ENCODE data around the gene FOXA3. TPM values are rescaled to one million over a fixed set of nuclear protein-coding genes. Genes with fewer than 3 reads are reported as not detected.

Gene FOXA3
- 0.21 TPM for total RNA-seq

DNA sequence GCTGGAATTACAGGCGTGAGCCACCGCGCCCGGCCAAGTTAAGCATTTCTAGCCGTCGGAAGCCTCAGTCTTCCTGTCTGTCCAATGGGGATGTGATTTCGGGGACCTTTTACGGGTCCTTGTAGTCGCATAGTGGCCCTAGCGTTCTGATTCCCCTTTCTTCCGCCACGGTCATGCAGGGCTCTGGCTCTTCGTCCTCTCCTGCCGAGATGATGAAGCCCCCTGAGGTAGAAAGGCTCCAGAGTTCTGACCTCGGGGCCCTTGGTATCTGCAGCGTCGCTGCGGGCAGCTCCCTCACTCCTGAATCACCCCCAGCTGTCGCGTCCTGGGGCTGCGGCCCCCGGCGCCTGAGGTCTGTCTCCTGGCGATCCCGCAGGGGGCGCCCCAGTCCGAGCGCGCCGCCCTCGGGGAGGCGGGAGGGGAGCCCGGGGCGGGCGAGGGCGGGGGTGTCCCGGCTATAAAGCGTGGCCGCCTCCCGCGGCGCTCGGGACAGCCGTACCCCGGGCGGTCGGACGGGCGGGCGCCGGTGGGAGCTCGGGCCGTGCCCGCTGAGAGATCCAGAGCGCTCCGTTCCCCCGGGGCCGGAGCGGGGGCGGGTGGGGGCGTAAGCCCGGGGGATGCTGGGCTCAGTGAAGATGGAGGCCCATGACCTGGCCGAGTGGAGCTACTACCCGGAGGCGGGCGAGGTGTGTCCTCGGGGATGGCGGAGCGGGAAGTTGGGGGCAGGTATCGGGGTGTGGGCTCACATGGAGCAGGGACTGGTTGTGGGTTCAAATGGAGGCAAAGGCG lies at the start of gene FOXA3:
Gene FOXA3 (plus strand): TSS at position 487 of the 789 bp plus-strand sequence. CDS start 131 bp downstream, at position 618.
- DNase-seq: peak; percentile 24

DNA sequence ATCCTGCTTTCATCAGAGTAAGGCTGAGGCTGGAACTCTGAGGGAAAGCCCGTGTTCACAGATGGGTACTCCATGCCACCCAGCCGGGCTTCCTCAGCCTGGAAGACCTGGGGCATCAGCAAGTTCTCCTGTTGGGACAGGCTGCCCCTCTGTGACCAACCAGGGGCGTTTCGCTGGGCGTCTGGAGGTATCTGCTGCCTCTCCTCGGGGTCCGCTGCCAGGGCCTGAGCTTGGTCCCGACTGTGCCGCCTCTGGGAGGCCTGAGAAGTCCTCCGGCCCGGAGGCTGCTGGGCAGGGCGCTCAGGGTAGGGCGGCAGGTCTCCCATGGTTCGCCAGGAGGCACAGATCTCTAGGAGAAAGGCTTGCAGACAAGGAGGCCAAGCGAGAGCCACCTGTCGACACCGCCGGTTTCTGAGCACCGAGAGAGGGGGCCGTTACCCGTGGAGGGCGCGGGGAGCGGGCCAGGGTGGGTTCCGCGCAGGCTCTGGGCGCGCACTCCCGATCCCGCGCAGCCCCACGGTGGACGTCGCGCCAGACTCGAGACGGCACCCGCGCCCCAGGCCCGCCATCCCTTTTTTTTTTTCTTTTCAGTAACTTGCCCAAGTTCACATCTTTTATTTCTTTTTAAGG lies 49.2 kb upstream of the FOXA3 start, which contains the start of gene RSPH6A:
Gene RSPH6A (minus strand): TSS at position 458 of the 630 bp plus-strand sequence. CDS start 132 bp downstream, at position 326.
- DNase-seq: no peak

DNA sequence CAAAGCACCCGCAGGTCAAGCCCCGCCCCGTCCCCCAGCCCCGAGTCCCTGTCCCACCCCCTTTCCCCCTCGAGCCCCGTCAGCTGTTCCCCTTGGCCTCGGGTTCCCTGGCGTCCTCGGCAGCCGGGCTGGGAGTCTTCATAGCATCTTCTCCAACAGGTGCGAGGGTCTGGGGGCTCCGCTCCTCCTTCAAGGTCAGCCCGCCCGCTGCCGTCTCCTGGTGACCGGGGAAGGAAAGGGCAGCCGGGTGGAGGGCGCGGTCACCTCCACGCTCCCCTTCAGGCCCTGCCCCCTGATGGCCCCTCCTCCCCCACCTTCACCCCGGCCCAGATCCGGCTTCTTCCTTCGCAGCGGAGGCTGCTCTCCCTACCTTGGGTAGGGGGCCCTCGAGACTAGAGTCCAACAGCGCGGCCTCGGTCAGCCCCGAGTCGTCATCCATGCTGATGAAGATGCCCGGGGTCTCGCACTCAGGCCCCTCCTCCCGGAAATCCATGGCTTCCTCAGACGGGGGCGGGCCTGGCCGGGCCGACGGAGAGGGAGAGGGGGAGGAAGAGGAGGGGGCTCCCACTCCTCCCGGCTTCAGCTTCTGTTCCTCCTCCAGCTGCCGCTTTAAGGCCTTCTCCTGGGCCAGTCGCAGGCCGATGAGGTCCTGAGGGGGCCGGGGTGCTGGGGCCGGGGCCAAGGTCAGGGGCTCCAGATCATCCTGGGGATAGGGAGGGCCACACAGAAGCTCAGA lies 48.5 kb upstream of the FOXA3 start:
- DNase-seq: peak; percentile 80

DNA sequence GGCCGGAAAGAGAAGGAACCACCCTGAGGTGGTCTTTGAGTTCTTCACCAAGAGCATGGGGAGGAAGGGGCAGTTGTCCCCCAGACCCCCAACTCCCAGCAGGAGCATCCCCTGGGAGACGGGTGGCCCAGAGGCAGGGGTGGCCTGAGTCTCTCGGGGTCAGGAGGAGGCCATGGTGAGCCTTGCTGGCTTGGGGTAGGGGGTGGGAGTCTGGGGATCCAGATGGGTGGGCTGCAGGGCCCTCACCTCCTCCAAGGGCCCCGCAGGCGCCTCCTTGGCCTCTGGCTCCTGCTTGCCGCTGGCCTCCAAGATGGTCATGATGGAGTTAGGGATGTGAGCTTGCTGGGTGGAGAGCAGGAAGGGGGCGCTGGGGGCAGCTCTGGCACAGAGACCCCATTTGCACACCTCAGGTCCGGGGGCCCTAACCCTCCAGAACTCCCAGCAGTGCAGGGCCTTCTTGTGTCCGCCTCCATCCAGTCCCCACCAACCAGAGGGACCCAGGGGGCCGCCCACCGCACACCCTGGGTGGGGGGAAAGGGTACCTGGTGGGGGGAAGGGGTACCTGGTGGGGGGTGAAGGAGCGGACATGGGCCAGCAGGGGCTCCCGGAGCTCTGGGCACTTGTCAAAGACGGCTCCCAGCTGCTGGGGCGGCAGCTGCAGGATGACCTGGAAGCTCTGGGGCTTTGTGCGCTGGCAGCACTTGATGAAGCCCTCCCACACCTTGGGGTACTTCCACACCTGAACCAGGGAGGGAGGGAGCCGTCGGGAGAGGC lies 47.7 kb upstream of the FOXA3 start:
- no peak for DNase-seq

DNA sequence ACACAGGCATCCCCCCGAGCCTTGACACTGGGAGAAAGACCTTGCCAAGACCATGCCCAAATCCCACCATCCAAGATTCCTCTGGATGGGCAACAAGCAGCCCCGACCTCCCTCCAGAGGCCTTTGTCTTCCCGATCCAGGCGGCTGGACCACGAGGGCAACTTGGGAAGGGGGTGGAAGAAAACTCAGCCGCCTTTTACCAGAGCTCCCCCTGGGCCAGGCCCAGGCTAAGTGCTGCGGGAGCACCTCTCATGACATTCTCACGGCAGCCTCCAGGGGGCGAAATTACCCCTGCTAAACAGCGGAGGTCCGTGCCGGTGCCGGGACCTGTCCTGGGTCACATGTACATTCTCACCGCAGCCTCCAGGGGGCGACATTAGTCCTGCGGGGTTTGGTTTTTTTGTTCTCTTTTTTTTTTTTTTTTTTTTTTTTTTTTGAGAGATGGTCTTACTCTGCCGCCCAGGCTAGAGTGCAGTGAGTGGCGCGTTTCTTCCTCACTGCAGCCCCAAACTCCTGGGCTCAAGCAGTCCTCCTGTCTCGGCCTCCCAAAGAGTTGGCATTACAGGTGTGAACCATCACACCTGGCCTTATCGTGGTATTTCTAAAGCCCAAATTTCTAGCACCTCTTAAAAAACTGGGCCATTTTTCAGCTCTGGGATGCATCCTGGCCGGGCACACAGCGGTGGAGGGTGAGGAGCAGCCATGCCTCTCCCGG lies 47.0 kb upstream of the FOXA3 start:
- peak; percentile 97 for DNase-seq

DNA sequence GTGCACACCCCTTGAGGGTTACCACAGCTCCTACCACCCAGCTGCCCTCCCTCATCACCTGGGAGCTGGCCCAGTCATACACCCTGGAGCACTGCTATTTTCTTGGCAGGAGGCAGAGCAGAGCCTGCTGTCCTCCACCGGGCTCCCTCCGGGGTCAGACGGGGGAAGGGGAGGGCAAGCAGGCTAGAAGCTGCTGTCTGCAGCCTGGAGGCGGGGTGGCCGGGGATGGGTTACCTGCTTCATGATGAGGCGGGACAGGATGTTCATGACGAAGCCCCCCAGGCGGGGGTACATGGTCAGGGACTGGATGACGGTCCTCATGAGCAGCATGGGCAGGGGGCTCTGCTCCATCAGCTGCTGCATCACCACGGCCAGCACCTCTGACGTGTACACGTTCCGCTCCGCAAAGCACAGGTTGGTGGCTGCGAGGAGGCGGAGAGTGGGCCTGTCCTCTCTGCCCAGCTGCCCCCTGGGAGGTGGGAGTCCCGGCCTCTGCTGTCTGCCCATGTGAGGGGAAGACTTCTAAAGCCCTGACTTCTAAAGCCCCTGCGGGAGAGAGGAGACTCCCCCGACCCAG lies 46.3 kb upstream of the FOXA3 start:
- no peak for DNase-seq

DNA sequence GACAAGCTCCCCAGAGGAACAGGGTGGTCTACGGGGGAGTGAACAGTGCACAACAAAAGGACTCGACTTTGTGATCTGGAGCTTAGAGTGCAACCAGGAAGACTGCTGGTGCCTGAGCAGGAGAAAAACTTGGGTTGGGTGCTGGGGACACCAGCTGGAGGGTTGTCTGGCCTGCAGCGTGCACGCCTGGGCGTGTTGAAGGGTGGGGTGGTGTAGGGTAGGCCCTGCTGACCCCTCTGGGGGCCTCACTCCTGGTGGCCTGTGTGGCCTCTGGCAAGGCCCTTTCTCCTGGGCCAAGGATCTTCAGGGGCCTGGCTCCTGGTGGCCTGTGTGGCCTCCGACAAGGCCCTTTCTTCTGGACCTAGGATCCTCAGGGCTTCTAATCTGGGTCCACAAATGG lies 44.4 kb upstream of the FOXA3 start:
- DNase-seq: no peak

DNA sequence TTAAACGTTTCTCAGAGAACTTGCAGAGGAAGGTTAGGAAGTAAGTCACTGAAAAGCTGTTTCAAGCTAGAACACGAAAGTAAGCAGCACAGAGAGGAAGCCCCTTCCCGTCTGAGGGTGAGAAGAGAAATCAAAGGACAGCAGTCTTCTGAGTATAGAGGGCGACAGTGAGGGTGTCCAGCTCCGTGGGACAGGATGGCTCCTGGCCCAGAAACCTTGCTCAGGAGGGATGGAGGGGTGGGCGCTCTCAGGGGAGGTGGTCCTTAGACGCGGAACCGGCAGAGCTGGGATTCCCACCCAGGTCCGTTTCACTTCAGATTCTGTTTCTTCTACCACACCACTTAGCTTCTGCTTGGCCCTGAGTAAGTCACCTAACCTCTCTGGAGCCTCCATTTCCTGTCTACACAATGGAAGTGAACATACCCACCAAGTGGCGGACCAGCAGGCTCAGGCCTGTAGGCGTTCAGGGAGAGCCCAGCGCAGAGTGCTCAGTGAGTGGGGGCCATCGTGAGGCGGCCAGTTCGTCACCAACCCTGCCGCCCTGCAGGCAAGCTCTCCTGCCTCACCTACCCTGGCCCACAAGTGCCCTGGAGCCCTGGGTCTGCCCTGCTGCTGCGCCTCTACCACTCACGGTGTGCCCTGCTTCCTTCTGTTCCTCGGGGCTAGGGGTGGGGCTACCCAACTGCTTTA lies 43.6 kb upstream of the FOXA3 start:
- no peak for DNase-seq

DNA sequence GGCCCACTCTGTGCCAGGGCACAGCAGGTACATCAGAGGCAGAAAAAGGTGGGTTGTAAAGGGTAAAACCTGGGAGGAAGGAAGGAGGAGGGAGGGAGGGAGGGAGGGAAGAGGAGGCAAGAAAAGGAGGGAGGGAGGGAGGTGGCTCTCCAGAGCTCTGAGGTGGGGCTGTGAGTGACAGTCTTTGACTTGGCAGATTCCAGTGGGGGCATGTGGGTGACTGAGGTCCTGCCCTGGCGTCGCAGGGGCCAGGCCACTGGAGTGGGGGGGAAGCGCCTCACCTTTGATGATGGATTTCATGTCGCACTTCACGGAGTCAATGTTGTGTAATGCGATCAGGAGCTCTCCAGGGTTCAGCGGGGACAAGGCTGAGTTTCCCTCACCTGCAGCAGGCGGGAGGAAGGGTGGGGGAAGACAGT lies 43.0 kb upstream of the FOXA3 start:
- DNase-seq: no peak

DNA sequence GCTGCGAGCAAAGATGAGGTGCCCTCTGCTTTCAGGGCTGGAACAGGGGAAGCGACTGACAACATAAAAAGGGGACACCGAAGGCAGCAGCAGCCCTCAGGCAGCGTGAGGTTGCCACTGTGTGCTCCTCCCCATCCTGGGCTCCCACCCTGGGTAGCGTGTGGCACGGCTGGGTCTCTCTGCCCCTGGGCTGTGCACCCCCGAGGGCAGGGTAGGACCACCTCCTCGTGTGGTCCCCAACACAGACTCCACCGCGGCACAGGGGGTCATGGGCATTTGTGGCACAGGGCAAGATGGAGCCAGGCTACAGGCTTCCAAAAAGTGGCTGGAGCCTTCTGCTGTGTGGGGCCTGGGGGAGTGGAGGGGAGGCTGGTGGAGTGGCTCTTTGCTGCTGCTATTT lies 42.6 kb upstream of the FOXA3 start:
- no peak for DNase-seq

DNA sequence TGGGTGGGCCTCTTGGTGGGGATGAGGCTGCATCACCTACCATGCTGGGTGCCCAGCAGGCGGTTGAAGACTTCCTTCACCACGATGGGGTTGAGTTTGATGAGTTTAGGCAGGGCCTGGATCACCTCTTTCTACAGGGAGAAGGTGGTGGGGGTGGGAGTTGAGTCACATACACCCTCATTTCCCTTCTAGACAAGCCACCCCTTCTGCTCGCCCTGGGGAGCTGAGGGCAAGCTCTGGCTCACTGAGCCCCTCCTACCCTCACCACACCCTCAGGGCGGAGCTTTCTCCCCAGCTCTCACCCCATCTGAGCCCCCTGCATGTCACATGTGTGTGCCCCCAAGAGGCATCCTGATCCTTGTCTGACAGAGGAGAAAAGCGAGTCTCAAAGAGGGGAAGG lies 41.4 kb upstream of the FOXA3 start:
- no peak for DNase-seq

DNA sequence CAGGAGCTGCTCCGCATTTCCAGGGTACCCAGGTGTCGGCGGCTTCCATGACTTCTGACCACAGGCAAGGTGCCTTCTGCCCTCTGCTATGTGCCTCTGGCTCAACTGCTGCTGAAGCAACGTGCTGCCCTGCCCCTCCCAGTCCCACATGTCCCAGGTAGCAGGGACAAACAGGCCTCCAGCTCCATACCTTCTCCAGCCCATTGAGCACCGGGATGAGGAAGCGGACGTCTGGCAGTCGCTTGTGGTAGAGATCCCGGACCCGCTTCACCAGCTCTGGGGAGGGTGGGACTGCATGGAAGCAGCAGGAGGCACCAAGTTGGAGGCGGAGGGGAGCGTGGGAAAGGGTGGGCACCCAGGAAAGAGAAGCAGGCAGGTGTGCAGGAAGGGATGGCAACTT lies 40.9 kb upstream of the FOXA3 start:
- DNase-seq: no peak

DNA sequence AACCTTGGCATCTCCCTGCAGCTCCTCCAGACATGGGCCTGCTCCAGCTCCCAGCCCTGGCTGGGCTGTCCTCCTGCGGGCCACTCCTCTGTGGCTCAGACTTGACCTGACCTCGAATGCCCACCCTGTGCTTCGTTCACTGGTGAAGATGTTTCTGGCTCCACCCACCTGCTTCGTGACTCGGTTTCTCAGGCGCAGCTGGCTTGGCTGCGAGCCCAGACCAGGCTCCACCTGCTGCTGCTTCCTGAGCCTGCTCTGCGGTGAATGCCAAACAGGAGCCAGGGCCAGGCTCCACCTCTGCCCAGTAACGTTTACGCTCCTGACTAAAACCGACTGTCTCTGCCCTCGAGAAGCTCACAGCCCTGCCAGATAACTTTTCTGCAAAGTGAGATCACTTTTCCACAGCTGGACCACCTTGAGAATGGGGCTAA lies 40.1 kb upstream of the FOXA3 start:
- DNase-seq: no peak

DNA sequence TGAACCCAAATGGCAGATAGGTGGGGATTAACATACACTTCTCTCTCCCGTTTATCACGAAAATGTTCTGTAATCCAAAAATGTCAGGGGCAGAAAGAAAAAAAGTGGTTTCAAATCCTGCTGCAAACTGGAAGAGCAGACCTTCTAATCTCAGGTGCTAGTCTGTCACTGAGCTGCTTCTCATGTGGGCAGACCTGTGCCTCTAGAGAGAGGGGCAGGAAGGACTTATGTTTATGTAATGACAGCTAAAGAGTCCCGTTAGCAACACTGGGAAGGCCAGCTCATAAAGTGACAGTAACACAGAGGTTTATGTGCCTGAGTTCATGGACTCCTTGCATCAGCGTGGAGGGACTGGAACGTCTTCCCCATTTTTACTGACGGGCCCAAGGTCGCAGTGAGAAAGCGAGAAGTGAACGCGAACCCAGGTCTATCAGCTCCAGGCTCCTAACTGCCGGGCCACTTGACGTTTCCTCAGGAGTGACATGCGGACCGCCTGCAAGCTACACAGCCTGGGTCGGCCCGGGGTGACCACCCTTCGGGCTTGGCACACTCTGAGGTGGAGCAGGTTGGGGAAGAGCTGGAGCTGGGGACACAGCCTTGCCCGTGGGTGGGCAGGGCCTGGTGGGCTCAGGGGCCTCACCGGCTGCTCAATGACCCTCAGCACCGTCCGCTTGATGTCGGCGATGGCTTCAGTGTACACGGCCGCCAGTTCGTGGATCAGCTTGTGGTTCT lies 39.4 kb upstream of the FOXA3 start:
- no peak for DNase-seq

DNA sequence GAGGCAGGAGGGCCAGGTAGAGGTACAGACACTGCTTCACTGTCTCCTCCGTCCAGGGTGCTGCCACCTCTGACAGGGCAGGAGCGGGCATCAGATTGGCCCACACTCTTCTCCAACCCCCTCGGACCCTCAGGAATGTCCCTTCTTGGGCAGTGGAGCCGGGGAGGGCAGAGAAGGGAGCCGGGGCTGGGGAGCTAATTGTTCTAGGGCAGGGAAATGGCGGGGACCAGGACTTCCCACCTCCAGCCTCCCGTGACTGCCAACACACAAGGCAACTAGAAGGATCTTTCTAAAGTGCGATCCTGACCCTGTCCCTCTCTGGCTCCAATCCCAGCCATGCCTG lies 38.9 kb upstream of the FOXA3 start:
- DNase-seq: no peak

DNA sequence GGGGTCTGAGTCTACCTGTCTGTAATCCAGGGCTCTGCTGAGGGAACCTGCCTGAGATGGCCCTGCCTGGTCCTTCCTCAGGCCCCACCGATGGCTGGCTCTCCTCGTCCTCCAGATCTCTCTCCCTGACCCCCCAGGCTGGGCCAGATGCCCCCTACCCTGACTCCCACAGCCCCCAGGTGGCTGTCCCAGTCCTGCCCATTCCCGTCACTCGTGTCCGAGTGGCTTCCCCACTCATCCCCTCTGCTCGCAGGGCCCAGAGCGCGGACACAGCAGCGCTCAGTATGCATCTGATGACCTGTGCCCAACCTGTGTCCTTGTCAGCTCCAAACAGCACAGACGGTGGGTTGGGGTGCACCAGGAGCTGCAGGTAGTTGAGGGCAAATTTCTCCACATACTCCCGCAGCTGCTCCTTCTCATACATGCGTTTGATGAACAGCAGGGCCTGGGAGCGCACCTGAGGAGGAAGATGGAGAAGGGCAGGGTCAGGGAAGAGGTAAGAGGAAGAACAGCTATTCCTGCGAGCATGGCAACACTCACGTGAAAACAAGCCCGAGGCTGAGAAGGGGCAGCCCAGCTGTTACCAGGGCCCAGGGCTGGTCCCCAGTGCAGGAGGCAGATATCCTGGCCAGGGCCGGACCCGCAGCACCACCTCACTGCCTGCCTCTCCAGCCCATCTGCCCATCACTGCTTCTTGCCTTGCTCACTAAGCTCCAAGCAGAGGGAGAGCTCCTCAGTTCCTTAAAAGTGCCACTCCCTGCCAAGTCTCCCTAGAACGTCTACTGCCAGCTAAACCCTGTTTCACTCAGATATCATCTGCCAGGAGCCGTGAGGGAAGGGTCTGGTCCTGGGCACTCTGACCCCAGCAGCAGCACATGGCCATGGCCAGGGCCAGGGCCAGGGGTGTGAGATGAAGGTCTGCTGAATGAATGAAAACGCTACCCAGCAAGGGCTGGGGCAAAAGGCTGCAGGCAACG lies 37.9 kb upstream of the FOXA3 start:
- no peak for DNase-seq

DNA sequence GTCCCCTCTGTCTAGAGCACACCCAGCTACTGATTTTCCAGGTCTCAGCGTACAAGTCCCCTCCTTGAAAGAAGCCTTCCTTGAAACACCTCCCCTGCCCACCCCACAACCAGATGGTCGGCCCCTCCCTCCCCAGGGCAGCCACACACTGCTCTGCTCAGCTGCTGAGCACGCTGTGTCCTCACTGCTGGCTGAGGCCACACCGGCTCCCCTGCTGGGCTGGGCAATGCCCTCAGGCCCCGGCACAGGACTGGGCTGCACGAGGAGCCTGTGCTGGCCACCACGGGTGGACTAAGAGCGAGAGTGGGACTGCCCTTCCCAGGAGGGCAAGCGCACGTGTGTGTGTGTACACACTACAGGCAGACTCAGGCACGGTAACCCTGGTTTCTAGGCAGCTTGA lies 37.2 kb upstream of the FOXA3 start:
- DNase-seq: no peak

DNA sequence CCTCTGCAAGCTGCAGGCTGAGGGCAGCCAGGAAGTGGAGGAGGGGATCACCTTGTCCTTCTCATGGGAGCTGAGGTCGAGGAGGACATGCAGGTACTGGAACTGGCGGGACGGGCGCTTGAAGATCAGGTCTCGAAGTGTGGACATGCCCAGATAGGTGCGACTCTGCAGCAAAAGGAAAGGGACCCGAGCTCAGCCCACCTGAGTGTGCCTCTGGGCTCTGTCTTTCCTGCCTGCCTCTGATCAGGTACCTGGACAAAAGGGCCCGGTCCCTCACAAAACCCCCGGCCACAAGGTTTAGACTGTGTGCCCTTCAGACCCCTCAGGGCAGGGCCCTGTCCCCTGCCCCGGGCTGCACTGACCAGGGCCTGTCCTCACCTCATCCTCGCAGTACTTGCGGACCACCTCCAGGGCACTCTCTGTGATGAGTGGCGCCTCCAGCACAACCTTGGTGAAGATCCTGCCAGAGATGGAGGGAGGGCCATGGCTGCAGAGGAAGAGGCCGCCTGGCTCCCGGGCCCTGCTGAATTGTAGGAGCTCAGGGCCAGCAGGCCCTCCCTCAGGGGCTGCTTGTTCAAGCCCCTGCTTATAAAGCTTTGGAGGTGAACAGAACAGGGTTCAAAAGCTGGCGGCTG lies 36.5 kb upstream of the FOXA3 start:
- DNase-seq: no peak

All from tongue (tissue), 2 donors.